IPS-NIHi7 (cell line): ENCODE data around the gene ATOSB.
"Not testable (repeated sequence)": the region's sequence is repeated elsewhere in the genome, so short reads cannot be mapped to it uniquely, and the experiment has no call there.

Experiments used
- DNase-seq: peaks from one replicate; pipeline ENCODE4 v3.0.0; 2012; ENCODE audit warnings: mixed read lengths; ENCODE audit errors: extremely low spot score

Gene ATOSB

GRCh38 chr9:35115680-35116538 is at the start of gene ATOSB:
Gene ATOSB (minus strand): TSS chr9:35115862. CDS start chr9:35108274, 7,588 bp downstream.
- DNase-seq, result peak; percentile 95

DNA sequence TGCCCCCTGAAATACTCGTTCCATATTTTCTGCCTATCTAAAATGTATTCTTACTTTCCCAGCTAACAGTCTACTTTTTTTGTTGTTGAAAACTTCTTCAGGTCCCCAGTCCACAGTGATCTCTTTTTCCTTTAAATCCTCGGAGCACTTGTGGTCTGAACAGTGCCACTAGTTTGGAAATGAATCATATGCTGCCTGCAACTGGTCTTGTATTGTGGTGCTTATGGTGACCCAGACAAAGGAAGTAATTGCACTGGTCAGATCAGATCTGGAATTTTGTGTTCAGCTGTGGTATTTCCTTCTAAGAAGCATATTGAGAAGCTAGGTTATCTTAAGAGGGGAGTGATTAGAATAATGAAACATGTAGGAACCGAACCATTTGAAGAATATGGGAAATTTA is 49.0 kb upstream of the ATOSB start:
- no peak for DNase-seq

DNA sequence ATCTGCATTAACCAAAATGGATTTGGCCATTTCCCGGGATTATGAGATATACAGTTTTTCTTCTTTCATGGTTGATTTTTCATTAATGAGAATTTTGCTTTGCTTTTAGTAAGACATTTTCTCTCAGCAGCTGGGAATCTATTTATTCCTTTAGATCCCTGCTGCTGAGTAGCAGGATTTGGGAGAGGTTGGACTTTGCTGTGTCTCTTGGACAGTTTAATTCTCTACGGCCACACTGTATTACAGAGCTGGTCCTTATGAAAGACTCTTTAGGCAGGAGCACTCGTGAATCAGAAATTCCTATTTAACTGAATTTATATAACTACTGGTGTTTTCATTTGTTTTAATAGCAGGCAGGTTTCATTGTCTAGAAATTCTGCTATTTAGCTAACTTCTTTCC is 47.8 kb upstream of the ATOSB start:
- DNase-seq, result no peak

DNA sequence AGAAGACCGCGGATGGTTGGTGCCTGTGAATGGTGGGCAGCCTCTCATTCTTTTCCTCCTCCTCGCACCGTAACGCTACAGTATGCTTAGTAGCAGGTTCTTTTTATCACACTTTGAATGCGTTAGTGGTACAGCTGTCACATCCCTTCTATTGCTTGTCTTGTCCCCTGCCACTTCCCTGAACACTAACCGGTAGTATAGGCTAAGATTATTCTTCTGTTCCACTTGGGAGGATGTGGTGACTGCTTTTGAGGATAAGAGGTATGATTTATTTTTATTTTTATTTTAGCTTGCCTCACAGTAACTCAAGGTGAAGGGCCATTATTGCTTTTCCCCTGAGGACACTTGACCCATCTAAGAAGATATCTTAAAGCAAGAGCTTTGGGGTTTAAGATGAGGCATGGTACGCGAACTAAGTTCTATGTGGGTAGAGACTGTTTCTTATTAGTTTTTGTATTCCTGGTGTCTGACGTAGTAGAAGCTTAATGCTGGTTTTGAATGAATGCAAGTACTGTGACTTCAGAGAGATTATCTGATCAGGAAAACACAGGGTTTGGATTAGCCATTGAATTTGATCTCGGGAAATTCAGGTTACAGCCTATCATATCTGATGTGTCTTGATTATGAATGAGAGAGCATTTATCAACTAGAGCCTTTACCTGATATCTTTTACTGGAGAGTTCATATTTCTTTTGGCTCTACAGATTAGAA is 47.1 kb upstream of the ATOSB start:
- no peak for DNase-seq

- DNase-seq, result peak; percentile 98
These were observed 46.3 kb upstream of the ATOSB start, which contains the start of gene UNC13B for GRCh38 chr9:35161713-35162604. Gene UNC13B (plus strand): TSS chr9:35162009. CDS start chr9:35162284, 275 bp downstream.

- no peak for DNase-seq
These were observed 43.0 kb upstream of the ATOSB start for GRCh38 chr9:35158501-35159280.

DNA sequence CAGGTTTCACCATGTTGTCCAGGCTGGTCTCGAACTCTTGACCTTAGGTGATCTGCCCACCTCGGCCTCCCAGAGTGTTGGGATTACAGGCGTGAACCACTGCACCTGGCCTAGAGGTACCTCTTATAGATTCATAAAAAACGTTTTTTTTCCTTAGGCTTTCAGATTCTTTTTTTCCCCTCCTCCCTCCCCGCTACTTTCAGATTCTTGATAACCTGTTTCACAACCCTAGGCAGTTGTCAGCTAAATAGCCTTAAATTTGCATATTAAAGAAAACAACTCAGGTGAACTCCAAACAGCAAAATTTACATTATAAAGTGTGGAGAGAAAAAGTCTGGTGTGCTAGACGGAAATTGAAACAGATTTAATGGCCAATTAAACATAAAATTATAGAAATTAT is 42.2 kb upstream of the ATOSB start:
- DNase-seq, result not testable (repeated sequence)

- DNase-seq, result no peak
These were observed 41.1 kb upstream of the ATOSB start for GRCh38 chr9:35156781-35157180.

DNA sequence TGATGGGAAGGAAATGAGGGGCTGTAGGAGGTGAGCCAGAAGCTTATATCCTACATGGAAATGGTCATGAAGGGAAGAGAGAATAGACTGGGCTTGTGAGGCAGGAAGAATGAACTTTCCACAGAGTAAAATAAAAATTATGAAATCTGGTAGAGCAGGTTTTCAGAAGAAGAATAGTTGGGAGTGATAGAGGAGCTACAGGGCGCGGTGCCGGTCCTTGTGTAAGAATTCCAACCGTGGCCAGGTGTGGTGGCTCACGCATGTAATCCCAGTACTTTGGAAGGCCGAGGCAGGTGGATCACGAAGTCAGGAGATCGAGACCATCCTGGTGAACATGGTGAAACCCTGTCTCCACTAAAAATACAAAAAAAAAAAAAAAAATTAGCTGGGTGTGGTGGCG is 37.3 kb upstream of the ATOSB start:
- DNase-seq, result no peak

DNA sequence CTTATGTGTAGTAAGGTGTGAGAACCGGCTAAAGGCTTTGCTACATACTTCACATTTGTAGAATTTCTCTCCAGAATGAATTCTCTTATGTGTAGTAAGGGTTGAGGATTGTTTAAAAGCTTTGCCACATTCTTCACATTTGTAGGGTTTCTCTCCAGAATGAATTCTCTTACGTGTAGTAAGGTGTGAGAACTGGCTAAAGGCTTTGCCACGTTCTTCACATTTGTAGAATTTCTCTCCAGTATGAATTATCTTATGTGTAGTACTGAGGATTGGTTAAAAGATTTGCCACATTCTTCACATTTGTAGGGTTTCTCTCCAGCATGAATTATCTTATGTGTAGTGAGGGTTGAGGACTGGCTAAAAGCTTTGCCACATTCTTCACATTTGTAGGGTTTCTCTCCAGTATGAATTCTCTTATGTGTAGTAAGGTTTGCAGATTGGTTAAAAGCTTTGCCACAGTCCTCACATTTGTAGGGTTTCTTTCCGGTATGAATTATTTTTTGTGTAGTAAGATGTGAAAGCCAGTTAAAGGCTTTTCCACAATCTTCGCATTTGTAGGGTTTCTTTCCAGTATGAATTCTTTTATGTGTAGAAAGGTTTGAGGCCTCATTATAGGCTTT is 32.4 kb upstream of the ATOSB start:
- not testable (repeated sequence) for DNase-seq

- DNase-seq, result no peak
These were observed 26.4 kb upstream of the ATOSB start for GRCh38 chr9:35142037-35142436.

DNA sequence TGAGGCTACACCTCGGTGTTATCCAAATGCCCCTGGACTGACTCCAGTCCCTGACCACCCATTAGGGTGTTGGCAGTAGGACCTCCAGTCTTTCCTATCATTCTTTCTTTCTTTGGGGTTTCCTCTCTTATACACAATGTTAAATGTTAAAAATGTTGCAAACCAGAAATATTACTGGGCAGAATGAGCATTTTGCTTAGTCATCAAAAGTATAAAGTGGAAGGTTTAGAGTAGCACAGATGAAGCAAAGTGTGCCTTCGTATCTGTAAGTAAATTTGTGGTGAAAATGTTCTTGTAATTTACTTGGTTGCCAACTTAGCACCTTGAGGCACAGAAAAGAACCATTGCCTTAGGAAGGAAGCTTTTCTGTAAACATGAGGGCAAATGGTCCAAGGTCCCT is 24.4 kb upstream of the ATOSB start:
- no peak for DNase-seq

DNA sequence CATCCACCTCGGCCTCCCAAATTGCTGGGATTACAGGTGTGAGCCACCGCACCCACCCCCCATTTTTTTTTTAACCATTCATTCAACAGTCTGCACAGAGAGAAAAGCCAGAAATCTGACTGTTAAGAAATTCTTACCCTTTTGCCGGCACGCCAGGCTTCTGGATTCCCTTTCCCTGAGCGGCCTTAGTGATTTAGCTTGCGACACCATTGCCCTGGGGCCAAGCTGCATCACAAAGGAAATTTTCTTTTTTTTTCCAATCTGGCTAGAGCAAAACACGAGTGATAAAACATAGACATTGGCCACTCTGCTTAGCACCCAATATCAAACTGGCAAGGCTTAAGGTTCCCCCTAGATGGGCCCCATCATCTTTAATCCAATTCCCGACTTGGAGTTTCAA is 21.2 kb upstream of the ATOSB start:
- no peak for DNase-seq

GRCh38 chr9:35135988-35136387 is 20.3 kb upstream of the ATOSB start:
- DNase-seq, result no peak

GRCh38 chr9:35134920-35135319 is 19.3 kb upstream of the ATOSB start:
- DNase-seq, result no peak

DNA sequence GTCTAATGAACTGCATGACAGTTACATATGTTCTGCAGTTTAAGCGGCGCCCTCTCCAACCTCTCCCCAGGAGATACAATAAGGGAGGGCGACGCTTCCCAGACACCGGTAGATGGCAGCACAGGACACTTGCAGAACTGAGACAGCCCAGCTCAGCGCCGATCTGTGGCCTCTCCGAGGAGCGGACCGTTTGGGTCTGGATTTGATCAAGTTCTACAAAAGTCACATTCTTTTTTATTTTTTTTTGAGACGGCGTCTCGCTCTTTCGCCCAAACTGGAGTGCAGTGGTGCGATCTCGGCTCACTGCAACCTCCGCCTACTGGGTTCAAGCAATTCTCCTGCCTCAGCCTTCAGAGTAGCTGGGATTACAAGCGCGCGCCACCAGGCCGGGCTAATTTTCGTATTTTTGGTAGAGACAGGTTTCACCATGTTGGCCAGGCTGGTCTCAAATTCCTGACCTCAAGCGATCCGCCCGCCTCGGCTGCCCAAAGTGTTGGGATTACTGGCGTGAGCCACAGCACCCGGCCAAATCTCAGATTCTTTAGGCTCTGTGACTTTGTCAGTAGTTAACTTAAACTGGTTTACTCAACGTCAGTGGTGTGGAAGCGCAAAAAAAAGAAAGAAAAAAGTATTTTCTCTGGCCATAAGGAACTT is 1.4 kb upstream of the ATOSB start:
- DNase-seq, result peak; percentile 83

GRCh38 chr9:35116539-35116897 is 856 bp upstream of the ATOSB start:
- no peak for DNase-seq

GRCh38 chr9:35114840-35115628 is 628 bp downstream of the ATOSB start:
- DNase-seq, result no peak

GRCh38 chr9:35114113-35114839 is 1.4 kb downstream of the ATOSB start:
- DNase-seq, result peak; percentile 78
